Endothelial cell of umbilical vein (primary cell): Measurements from ENCODE around the gene MOB3B.

ENCODE experiments used
- CTCF ChIP-seq, 2 donors: IDR thresholded peaks; 1 replicate in 1 of 2; 2 replicates in 1 of 2; pipeline ENCODE4 v1.5.1; 2011; ENCODE audit warnings: low read length in 2 of 2, mild to moderate bottlenecking in 2 of 2, moderate library complexity in 2 of 2, control low read depth in 1 of 2, inconsistent platforms in 1 of 2, low read depth in 1 of 2; ENCODE audit not compliant: insufficient read depth in 1 of 2; ENCODE audit errors: extremely low read depth in 1 of 2
- POLR2A ChIP-seq: IDR thresholded peaks from 2 replicates; pipeline ENCODE4 v1.6.1; 2012; ENCODE audit warnings: low read depth, mild to moderate bottlenecking, control low read depth, low read length
- POLR2AphosphoS5 ChIP-seq: IDR thresholded peaks from 2 replicates; pipeline ENCODE4 v1.6.1; 2012; ENCODE audit warnings: low read depth, mild to moderate bottlenecking, control low read depth, low read length, moderate library complexity; ENCODE audit not compliant: insufficient read depth
- TF ChIP-seq, protein P1 (sequence below): IDR thresholded peaks from 2 replicates; pipeline ENCODE4 v1.6.1; 2011; ENCODE audit not compliant: insufficient read depth, insufficient read length

GRCh38 chr9:27471366-27471765 is 58.2 kb downstream of the MOB3B start:
- TF ChIP-seq, protein P1, sequence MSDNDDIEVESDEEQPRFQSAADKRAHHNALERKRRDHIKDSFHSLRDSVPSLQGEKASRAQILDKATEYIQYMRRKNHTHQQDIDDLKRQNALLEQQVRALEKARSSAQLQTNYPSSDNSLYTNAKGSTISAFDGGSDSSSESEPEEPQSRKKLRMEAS: no peak
- TF ChIP-seq CTCF (IDR thresholded peaks at IDR 0.05; ENCODE audit: extremely low read depth in 1 of 2, insufficient read depth in 1 of 2, low read depth in 1 of 2, low read length in 2 of 2) (no peak), POLR2AphosphoS5 (no peak), POLR2A (no peak)
